Jurkat, Clone E6-1 (cell line): Measurements from ENCODE around the gene PPP1CC.

Experiments used
- DNase-seq: peaks from one replicate; pipeline ENCODE4 v3.0.0-alpha.2; 2011; ENCODE audit warnings: low read depth, low spot score
- H3K4me3 ChIP-seq: 2 replicates; pipeline ENCODE4 v1.5.1; 2011; ENCODE audit warnings: mild to moderate bottlenecking, low read length, control low read depth, moderate library complexity

PPP1CC gene

GRCh38 chr12:110694330-110694901 is 48.3 kb downstream of the PPP1CC start:
- no peak for DNase-seq

GRCh38 chr12:110693731-110694130 is 49.0 kb downstream of the PPP1CC start:
- no peak overlapping the region for H3K4me3 ChIP-seq
- no peak for DNase-seq

More at GRCh38 chr12:110694330-110694901, 48.3 kb downstream of the PPP1CC start:
- no peak overlapping the region for H3K4me3 ChIP-seq

- no peak for DNase-seq
- H3K4me3 ChIP-seq: peak overlapping the region; percentile 61
These were observed 52.6 kb downstream of the PPP1CC start for GRCh38 chr12:110690127-110690430.

DNA sequence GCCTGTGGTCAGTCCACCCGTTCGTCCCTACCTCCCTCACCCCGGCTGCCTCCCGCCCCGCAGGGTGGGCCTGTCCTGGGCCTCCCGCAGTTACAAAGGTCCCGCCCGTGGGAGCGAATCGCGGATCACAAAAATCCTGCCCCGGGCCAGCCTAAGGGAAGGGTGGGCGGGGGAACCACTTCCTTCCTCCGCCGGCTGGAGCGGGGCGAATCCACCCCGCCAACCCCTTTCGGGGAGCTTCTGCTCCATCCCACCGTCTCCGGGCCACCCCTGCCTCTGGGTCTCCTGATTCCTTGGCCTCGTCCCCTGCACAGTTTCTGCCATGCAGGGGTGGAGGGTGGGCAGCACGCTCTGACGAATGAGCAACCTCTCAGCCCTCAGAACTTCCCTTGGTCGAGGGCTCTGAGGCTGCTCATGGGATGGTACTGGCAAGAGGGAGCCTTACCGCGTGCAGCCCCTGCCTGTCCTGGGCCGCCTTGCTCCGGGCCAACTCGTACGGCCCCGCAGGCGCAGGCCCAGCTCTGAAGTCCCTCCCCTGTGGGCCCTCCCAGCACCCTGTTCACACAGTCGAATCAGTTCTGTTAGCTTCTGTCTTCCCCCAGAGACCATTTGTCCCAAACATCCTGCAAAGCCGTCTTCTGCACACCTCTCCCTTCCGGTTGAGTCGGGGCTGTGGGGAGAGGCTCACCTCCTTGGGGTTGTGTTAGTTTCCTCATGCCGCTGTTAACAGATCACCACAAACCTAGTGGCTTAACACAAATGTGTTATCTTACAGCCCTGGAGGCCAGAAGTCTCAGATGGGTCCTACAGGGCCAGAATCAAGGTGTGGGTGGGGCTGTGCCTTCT is 53.2 kb downstream of the PPP1CC start:
- peak; percentile 80 for DNase-seq
- peak overlapping the region; percentile 61 for H3K4me3 ChIP-seq

DNA sequence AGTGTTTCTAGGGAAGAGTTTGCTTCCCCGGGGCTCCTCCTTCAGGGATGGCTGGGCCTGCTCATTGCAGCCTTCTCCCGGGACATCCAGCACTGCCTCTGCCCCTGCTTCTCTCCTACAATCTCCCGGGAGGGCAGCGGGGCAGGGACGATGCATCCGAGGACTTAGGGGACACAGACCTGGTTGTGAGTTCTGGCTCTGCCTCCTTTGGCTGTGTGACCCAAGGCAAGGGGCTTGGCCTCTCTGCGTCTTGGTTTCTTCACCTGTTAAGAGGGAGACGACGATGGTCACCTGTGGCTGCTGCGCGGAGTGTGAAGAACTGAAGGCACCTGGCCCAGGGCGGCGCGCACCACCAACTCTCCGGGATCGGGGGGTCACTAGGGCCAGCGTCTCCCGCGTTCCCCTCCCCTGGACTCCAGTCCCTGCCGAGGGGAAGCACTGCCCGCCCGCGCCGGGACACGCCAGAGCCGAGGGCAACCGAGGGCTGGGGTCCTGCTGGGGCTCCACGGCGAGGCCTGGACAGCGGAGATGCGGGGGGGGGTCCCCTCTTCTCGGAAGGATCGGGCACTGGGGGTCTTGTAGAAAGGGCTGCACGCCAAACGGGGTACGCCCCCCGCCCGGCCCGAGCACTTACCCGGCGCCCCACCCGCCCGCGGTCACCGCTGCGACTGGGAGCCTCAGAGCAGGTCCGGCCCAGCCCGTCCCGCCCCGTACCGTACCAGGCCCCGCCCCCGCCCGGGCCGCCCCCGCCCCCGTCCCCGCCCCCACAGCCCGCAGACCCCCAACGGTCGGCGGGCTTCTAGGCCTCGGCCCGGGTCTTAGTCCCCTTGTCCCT is 54.0 kb downstream of the PPP1CC start, which contains the start of gene HVCN1:
Gene HVCN1 (minus strand): TSS at position 670 of the 835 bp plus-strand sequence. CDS start 5,870 bp downstream, outside the sequence.
- no peak for DNase-seq
- H3K4me3 ChIP-seq: peak within 1 kb of the TSS; percentile 61

- no peak overlapping the region for H3K4me3 ChIP-seq
These were observed 55.1 kb downstream of the PPP1CC start for GRCh38 chr12:110687396-110688169.

GRCh38 chr12:110686294-110686903 is 56.3 kb downstream of the PPP1CC start:
- H3K4me3 ChIP-seq: no peak overlapping the region
- DNase-seq: no peak

More at GRCh38 chr12:110687396-110688169, 55.1 kb downstream of the PPP1CC start:
- DNase-seq: no peak

GRCh38 chr12:110684312-110684836 is 58.3 kb downstream of the PPP1CC start:
- DNase-seq: no peak
- no peak overlapping the region for H3K4me3 ChIP-seq

DNA sequence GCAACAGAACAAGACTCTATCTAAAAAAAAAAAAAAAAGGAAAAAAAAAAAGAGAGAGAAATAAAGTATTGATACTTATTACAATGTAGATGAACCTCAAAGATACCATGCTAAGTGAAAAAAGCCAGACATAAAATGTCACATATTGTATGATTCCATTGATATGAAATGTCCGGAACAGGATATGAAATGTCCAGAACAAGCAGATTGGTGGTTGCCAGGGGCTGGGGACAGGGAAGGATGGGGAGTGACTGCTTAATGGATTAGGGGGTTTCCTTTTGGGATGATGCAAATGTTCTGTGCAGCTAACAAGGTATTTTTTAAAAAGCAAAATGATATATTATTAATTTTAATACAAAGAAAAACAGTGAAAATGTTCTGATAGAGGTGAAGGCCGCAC is 58.8 kb downstream of the PPP1CC start:
- DNase-seq: no peak
- no peak overlapping the region for H3K4me3 ChIP-seq

- H3K4me3 ChIP-seq: no peak overlapping the region
- no peak for DNase-seq
These were observed 62.7 kb downstream of the PPP1CC start for GRCh38 chr12:110680032-110680431.

GRCh38 chr12:110679201-110679600 is 63.5 kb downstream of the PPP1CC start:
- no peak for DNase-seq
- H3K4me3 ChIP-seq: no peak overlapping the region

DNA sequence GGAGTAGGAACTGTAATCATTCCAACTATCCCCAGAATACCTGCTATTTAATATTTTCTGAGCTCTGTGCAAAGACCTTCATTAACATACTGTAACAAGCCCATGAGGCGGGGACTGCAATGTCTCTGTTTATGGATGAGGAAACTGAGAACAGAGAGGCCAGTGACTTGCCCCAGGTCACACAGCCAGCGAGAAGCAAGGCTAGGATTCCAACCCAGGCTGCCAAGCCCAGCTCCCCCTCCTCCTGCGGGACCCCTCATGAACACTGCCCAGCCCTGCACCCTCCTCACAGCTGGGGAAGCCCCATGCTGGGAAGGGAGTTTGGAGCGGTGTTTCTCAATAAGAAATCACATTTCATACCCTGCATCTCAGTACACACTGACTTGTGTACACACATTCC is 64.7 kb downstream of the PPP1CC start:
- H3K4me3 ChIP-seq: no peak overlapping the region
- no peak for DNase-seq

DNA sequence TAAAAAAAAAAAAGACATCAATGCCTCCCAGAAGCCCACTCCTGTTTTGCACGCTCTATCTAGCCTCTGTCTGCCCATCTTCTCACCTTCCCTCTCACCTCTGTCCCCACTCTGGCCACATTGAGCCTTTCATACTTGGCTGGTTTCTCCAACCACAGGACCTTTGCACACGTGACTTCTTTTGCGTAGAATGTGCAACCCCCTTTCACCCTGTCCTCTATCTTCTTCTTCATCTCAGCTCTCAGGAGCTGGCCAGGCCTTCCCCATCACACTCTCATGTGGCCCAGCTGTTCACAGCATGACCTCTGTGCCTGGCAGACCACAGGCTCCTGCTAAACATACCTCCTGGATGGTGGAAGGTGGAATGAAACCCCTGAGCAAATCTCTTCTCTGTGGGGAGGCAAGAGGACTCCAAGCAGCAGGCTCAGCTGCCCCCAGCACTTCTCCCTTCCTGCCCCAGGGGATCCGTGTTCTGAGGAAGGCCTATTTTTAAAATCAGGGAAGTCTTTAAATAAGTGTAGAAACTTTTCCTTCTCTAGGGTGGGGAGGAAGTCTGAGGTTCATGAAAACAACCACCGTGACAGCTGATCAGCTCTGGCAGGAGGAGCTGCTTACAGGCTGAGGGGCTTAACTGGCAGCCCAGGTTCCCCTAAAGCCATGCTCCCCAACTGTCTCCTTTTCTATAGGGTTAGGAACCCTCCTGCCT is 65.3 kb downstream of the PPP1CC start:
- no peak overlapping the region for H3K4me3 ChIP-seq
- DNase-seq: peak; percentile 46

- H3K4me3 ChIP-seq: no peak overlapping the region
- DNase-seq: no peak
These were observed 66.5 kb downstream of the PPP1CC start for GRCh38 chr12:110676171-110676570.

DNA sequence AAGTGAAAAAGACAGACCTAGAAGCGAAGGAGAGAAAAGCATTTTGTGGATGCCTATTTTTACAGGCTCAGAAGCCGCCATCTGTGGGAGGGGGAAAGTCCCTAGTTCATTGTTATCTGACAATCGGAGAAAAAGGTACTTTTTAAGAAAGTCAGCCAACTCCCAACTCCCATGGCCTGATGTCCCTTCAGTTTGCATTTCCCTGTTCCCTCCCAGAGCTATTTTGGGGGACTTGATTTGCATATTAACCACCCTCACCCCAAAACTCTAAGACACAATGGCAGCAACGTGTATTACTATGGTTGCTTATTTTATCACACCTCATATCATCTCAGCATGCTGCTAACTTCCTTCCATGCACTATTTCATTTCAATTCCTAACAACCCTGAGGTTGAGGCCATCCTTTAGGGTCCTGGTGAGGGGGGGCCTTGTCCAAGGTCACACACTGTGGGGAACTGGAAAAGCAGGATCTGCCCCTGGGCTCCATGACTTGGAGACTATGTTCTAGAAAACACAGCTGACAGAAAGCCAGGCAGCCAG is 72.5 kb downstream of the PPP1CC start:
- no peak overlapping the region for H3K4me3 ChIP-seq
- DNase-seq: no peak
